Mucosa of stomach (tissue), 1 donor: Measurements from ENCODE around the gene E2F1.

Source experiments
- H3K27me3 ChIP-seq: one replicate; pipeline ENCODE4 v1.7.0; 2013; ENCODE audit warnings: mild to moderate bottlenecking, low read length; ENCODE audit not compliant: control insufficient read depth, insufficient read depth
- H3K36me3 ChIP-seq: one replicate; pipeline ENCODE4 v1.7.0; 2013; ENCODE audit warnings: low read length; ENCODE audit not compliant: control insufficient read depth, insufficient read depth
- H3K4me1 ChIP-seq: one replicate; pipeline ENCODE4 v1.7.0; 2013; ENCODE audit warnings: mild to moderate bottlenecking, low read length; ENCODE audit not compliant: control insufficient read depth, insufficient read depth
- H3K4me3 ChIP-seq: one replicate; pipeline ENCODE4 v1.7.0; 2013; ENCODE audit warnings: low read length
- H3K9ac ChIP-seq: one replicate; pipeline ENCODE4 v1.7.0; 2013; ENCODE audit warnings: mild to moderate bottlenecking, low read length, moderate library complexity
- H3K9me3 ChIP-seq: one replicate; pipeline ENCODE4 v1.7.0; 2013; ENCODE audit warnings: mild to moderate bottlenecking, low read length, moderate library complexity; ENCODE audit not compliant: control insufficient read depth
- donor health status: Pancreatic carcinoma.

The E2F1 gene

DNA sequence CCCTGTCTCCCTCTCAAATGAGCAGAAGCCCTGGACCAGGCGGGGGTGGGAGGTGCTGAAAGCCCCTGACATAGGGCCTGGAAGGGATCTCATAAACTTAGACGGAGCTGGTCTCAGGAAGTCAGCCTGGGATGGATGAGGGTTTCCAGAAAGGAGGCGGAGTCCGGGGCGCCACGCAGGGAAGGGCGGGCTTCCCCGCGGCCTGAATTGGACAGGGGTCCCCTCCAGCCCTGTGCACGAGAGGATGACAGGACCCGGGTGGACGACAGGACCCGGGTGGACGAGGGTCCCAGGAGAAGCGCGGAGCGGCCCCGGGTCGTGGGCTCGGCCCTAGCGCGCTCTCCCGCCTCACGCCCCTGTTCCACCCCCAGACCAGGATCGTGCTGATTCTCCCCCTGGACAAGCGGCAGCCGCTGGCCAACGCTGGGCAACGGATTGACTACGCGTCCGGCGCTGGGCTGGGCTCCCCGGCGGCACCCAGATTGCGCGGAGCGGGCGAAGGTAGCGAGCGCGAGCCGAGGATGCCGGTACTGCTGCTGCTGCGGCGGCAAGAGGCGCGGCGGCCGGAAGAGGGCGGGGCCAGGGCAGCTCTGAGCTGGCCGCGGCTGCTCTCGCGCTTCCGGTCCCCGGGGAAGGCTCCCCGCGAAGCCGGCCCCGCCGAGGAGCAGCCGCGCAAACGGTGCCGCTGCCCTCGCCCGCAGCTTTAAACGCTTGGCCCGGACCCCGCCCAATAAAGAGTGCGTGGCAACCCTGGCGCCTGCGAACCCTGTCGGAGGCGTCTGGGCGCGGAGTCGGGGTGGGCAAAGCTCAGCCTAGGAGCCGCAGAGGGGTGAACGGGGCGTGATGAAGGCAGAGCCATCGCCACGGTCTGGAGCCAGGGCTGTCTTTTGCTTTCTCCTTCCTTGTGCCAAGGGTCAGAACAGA lies 22.8 kb downstream of the E2F1 start:
- Histone ChIP-seq H3K4me3 (peak overlapping the region; percentile 62), H3K9ac (peak overlapping the region; percentile 86), H3K4me1 (peaks cover 31% of the 10 kb centered on the region)

GRCh38 chr20:33662172-33662571 lies 24.0 kb downstream of the E2F1 start, which contains the start of gene C20orf144:
TSS of gene C20orf144 (plus strand) at chr20:33662327. CDS start at chr20:33662346, 19 bp downstream.
- Histone ChIP-seq H3K9ac (peak within 1 kb of the TSS; percentile 86), H3K4me3 (peak within 1 kb of the TSS; percentile 62), H3K4me1 (peaks cover 26% of the 10 kb centered on the region), H3K9me3 (no peaks in the 10 kb centered on the region), H3K27me3 (no peaks in the 10 kb centered on the region), H3K36me3 (no peaks in the 10 kb centered on the region)

More for the DNA sequence above, 22.8 kb downstream of the E2F1 start:
- Histone ChIP-seq H3K36me3 (no peaks in the 10 kb centered on the region), H3K27me3 (no peaks in the 10 kb centered on the region), H3K9me3 (no peaks in the 10 kb centered on the region)

GRCh38 chr20:33660685-33661058 lies 25.5 kb downstream of the E2F1 start:
- H3K4me3 ChIP-seq, result no peak overlapping the region
- no peaks in the 10 kb centered on the region for H3K36me3 ChIP-seq
- no peaks in the 10 kb centered on the region for H3K27me3 ChIP-seq
- no peaks in the 10 kb centered on the region for H3K9me3 ChIP-seq
- no peak overlapping the region for H3K9ac ChIP-seq
- peaks cover 27% of the 10 kb centered on the region for H3K4me1 ChIP-seq

DNA sequence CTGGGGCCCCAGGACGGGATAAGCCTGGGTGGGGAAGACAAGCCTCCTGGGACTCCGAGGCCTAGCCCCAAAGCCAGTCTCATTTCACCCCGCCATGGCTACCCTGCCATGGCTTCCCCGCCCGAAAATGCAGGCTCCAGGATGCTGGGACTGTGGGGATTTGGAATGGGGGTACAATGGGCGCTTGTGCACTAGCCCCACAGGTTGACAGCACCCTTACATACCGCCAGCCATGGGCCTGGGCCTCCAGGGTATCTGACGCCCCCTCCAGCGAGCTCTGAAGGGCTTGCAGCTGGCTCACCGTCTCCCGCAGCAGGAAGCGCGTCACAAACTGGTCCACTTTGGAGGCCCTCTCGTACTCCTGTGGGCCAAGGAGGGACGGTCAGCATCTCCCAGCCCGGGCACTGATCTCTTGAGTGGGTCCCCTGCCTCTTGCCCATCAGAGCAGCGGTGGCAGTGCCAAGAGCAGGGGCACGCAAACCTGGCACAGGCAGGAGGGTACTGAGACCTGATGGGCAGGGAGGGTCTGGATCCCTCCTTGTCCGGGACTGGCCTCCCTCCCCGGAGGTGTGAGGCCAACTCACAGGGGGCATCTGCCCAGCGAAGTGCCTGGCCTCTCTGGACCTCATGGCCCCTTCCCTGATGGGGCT lies 26.0 kb downstream of the E2F1 start:
- Histone ChIP-seq H3K36me3 (no peaks in the 10 kb centered on the region), H3K4me3 (no peak overlapping the region), H3K9me3 (no peaks in the 10 kb centered on the region), H3K4me1 (peaks cover 28% of the 10 kb centered on the region), H3K27me3 (no peaks in the 10 kb centered on the region), H3K9ac (no peak overlapping the region)

- no peak overlapping the region for H3K9ac ChIP-seq
- H3K36me3 ChIP-seq, result no peaks in the 10 kb centered on the region
- peaks cover 34% of the 10 kb centered on the region for H3K4me1 ChIP-seq
- no peaks in the 10 kb centered on the region for H3K27me3 ChIP-seq
- H3K4me3 ChIP-seq, result no peak overlapping the region
- H3K9me3 ChIP-seq, result no peaks in the 10 kb centered on the region
Observed at GRCh38 chr20:33659341-33660034, 26.7 kb downstream of the E2F1 start.

GRCh38 chr20:33658929-33659328 lies 27.3 kb downstream of the E2F1 start:
- Histone ChIP-seq H3K9ac (no peak overlapping the region), H3K4me3 (no peak overlapping the region), H3K4me1 (peaks cover 34% of the 10 kb centered on the region), H3K36me3 (no peaks in the 10 kb centered on the region), H3K27me3 (no peaks in the 10 kb centered on the region), H3K9me3 (no peaks in the 10 kb centered on the region)

- H3K27me3 ChIP-seq, result no peaks in the 10 kb centered on the region
- H3K9ac ChIP-seq, result no peak overlapping the region
- peaks cover 37% of the 10 kb centered on the region for H3K4me1 ChIP-seq
- H3K9me3 ChIP-seq, result no peaks in the 10 kb centered on the region
- no peak overlapping the region for H3K4me3 ChIP-seq
- no peaks in the 10 kb centered on the region for H3K36me3 ChIP-seq
Observed at GRCh38 chr20:33658510-33658909, 27.7 kb downstream of the E2F1 start.

GRCh38 chr20:33657704-33658095 lies 28.5 kb downstream of the E2F1 start:
- no peak overlapping the region for H3K4me3 ChIP-seq
- H3K9me3 ChIP-seq, result no peaks in the 10 kb centered on the region
- no peaks in the 10 kb centered on the region for H3K36me3 ChIP-seq
- H3K9ac ChIP-seq, result no peak overlapping the region
- no peaks in the 10 kb centered on the region for H3K27me3 ChIP-seq
- peaks cover 39% of the 10 kb centered on the region for H3K4me1 ChIP-seq

- H3K4me3 ChIP-seq, result no peak overlapping the region
- H3K9ac ChIP-seq, result no peak overlapping the region
- H3K36me3 ChIP-seq, result no peaks in the 10 kb centered on the region
- H3K9me3 ChIP-seq, result no peaks in the 10 kb centered on the region
- no peaks in the 10 kb centered on the region for H3K27me3 ChIP-seq
- H3K4me1 ChIP-seq, result peaks cover 41% of the 10 kb centered on the region
Observed at GRCh38 chr20:33656783-33657703, 29.1 kb downstream of the E2F1 start.

- Histone ChIP-seq H3K4me3 (no peak overlapping the region), H3K36me3 (no peaks in the 10 kb centered on the region), H3K4me1 (peaks cover 49% of the 10 kb centered on the region), H3K9me3 (no peaks in the 10 kb centered on the region), H3K9ac (no peak overlapping the region), H3K27me3 (no peaks in the 10 kb centered on the region)
Observed at GRCh38 chr20:33656010-33656782, 30.0 kb downstream of the E2F1 start.

GRCh38 chr20:33655164-33655563 lies 31.0 kb downstream of the E2F1 start:
- peaks cover 55% of the 10 kb centered on the region for H3K4me1 ChIP-seq
- no peaks in the 10 kb centered on the region for H3K9me3 ChIP-seq
- no peaks in the 10 kb centered on the region for H3K36me3 ChIP-seq
- H3K4me3 ChIP-seq, result no peak overlapping the region
- H3K9ac ChIP-seq, result no peak overlapping the region
- no peaks in the 10 kb centered on the region for H3K27me3 ChIP-seq
